ENCODE results near the gene CDH16.

Gene CDH16

DNA sequence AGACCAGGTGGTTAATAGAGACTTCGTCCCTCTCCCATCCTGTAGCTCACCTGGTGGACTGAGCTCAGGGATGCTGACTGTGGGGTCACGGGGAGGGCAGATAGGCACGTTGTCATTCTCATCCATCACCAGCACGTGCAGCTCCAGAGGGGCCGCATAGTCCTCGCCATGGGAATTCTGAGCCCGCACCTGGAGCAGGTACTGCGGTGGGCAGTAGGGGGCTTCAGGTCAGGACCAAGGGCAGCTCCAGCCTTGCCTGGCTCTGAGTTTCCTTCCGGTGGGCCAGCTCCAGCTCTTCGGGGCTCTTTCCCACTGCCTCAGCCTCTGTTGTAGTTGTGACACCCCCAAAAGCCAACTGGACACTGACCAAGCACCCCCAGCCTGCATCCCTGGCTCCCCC, 5.6 kb downstream of the CDH16 start:
- no peak for DNase-seq
- no peaks in the 10 kb centered on the region for H3K27me3 ChIP-seq (ENCODE audit: insufficient read depth, low read depth, severe bottlenecking)
- H3K36me3 ChIP-seq = no peaks in the 10 kb centered on the region
- H3K4me3 ChIP-seq (ENCODE audit: low read depth, low read length) = no peak overlapping the region
- no peaks in the 10 kb centered on the region for H3K9me3 ChIP-seq (ENCODE audit: severe bottlenecking)
- no peak overlapping the region for H3K27ac ChIP-seq
- TF ChIP-seq, protein P1, sequence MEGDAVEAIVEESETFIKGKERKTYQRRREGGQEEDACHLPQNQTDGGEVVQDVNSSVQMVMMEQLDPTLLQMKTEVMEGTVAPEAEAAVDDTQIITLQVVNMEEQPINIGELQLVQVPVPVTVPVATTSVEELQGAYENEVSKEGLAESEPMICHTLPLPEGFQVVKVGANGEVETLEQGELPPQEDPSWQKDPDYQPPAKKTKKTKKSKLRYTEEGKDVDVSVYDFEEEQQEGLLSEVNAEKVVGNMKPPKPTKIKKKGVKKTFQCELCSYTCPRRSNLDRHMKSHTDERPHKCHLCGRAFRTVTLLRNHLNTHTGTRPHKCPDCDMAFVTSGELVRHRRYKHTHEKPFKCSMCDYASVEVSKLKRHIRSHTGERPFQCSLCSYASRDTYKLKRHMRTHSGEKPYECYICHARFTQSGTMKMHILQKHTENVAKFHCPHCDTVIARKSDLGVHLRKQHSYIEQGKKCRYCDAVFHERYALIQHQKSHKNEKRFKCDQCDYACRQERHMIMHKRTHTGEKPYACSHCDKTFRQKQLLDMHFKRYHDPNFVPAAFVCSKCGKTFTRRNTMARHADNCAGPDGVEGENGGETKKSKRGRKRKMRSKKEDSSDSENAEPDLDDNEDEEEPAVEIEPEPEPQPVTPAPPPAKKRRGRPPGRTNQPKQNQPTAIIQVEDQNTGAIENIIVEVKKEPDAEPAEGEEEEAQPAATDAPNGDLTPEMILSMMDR (IDR thresholded peaks at IDR 0.05; ENCODE audit: low read depth, low read length) = no peak

DNA sequence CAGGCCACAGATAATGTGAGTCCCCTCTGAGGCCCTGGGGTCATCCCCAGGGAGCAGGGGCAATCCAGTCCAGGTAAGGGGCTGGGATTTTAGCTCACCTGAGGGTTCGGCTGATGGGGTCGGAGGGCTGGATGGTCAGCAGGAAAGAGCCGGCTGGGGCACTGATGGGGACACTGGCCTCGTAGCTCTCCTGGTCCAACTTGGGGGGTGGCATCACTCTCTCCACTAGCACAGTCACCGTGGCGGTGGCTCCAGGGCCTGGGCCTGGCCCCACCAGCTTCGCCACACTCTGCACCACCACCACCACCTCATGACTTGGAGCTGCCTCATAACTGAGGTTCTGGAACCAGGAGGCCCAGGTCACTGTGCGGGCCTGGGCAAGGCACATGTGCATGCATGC, 6.9 kb downstream of the CDH16 start:
- H3K27me3 ChIP-seq (ENCODE audit: insufficient read depth, low read depth, severe bottlenecking) = no peaks in the 10 kb centered on the region
- no peak overlapping the region for H3K27ac ChIP-seq
- no peak for DNase-seq
- TF ChIP-seq, protein P1 (IDR thresholded peaks at IDR 0.05; ENCODE audit: low read depth, low read length) = no peak
- no peaks in the 10 kb centered on the region for H3K36me3 ChIP-seq
- H3K9me3 ChIP-seq (ENCODE audit: severe bottlenecking) = no peaks in the 10 kb centered on the region
- no peak overlapping the region for H3K4me3 ChIP-seq (ENCODE audit: low read depth, low read length)

DNA sequence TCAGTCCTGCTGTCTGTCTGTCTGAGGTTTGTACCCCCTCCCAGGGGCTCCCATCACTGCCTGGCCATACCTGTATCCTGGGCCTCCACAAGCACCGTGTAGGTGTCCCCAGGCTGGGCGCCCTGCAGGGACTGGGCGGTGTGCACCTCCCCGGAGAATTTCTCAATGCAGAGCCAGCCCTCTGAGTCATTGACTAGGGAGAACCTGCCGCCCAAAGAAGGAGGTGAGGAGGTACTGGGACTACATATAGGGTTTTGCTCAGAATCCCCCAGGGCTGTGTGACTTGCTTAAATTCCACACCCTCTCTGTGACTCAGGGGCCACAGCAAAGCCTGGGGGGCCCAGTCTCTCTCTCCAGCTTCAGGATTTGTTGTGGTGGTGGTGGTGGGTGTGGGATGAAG, 7.6 kb downstream of the CDH16 start:
- TF ChIP-seq, protein P1 (IDR thresholded peaks at IDR 0.05; ENCODE audit: low read depth, low read length) = no peak
- no peaks in the 10 kb centered on the region for H3K9me3 ChIP-seq (ENCODE audit: severe bottlenecking)
- H3K27ac ChIP-seq = no peak overlapping the region
- H3K4me3 ChIP-seq (ENCODE audit: low read depth, low read length) = no peak overlapping the region
- H3K36me3 ChIP-seq = no peaks in the 10 kb centered on the region
- DNase-seq = no peak
- no peaks in the 10 kb centered on the region for H3K27me3 ChIP-seq (ENCODE audit: insufficient read depth, low read depth, severe bottlenecking)

DNA sequence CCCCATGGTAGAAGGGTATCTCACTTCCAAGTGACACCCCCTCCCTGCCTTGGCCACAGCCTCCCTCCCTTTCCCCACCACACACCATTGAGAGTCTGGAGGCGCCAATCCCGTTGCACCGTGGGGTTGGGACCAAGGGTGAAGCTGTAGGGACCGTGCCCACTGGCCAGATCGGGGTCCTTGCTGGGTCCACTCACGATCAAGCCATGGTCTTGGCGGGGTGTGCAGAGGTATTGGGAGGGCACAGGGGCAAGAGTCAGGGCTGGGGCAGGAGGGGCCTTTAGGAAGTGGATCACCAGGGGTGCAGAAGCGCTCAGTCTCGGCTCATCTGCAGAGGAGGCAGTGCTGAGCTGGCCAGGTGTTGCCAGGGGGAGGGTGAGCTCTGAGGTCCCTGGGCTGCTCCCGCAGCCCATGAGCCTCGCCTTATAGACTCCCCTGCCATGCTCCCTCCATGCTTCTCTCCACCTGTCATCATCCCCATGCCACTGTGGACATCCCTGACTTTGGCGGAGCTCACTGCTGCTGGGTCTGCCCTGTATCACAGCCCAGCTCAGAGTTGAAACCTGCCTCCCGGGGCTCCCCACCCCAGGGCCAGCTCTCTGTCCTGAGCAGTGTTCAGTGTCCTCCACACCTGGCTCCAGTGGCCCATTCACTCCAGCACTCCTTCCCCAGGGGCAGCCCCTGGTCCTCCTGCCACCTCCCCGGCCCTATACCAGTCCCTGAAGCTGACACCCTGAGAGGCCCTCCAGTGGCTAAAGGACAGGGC, 8.3 kb downstream of the CDH16 start:
- H3K36me3 ChIP-seq = no peaks in the 10 kb centered on the region
- DNase-seq = no peak
- H3K27ac ChIP-seq = no peak overlapping the region; the same call in 1 of the 2 replicates
- no peaks in the 10 kb centered on the region for H3K9me3 ChIP-seq (ENCODE audit: severe bottlenecking)
- no peak overlapping the region for H3K4me3 ChIP-seq (ENCODE audit: low read depth, low read length)
- TF ChIP-seq, protein P1 (IDR thresholded peaks at IDR 0.05; ENCODE audit: low read depth, low read length) = no peak
- H3K27me3 ChIP-seq (ENCODE audit: insufficient read depth, low read depth, severe bottlenecking) = no peaks in the 10 kb centered on the region

DNA sequence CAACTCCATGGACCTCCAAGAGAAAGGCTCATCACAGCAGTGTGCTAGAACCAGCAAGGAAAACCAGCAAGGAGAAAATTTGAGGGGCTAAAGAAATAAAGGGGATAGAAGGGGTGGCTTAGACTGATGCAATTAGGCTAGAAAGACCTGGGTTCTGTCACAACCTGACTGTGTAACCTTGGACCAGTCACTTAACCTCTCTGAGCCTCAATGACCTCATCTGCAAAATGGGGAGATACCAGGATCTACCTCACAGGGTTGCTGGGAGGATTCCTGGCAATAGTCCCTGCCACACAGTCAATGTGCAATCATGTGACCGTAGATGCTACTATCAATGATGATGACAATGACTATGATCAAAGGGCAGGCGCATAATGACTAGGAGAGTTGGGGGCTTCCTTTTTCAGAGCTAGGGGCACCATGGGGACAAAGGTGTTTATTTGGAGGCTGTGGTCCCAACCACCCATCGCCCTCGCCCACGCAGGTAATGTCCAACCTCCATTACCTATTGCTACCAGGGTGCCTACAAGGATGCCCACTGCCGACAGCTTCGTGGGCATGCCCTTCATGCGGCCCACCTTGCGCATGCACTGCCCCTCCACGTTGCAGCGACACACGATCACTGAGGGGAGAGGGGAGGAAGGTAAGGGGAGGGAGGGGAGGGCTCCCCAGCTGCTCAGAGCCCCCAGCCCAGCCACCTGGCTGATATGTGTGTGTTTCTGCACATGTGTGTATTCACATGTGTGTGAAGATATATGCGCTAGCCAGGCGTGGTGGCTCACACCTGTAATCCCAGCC, 9.7 kb downstream of the CDH16 start:
- no peak for DNase-seq
- Histone ChIP-seq H3K27ac (no peak overlapping the region), H3K9me3 (ENCODE audit: severe bottlenecking) (no peaks in the 10 kb centered on the region), H3K27me3 (ENCODE audit: insufficient read depth, low read depth, severe bottlenecking) (no peaks in the 10 kb centered on the region), H3K4me3 (ENCODE audit: low read depth, low read length) (no peak overlapping the region), H3K36me3 (no peaks in the 10 kb centered on the region)
- TF ChIP-seq, protein P1 (IDR thresholded peaks at IDR 0.05; ENCODE audit: low read depth, low read length) = no peak

All from WERI-Rb-1 (cell line).